ENCODE data around the gene ARHGEF11. TPM values are rescaled to one million over a fixed set of nuclear protein-coding genes. Genes with fewer than 3 reads are reported as not detected.

Gene ARHGEF11
- total RNA-seq, 1 donor from 2014 or later = 43.7 TPM

DNA sequence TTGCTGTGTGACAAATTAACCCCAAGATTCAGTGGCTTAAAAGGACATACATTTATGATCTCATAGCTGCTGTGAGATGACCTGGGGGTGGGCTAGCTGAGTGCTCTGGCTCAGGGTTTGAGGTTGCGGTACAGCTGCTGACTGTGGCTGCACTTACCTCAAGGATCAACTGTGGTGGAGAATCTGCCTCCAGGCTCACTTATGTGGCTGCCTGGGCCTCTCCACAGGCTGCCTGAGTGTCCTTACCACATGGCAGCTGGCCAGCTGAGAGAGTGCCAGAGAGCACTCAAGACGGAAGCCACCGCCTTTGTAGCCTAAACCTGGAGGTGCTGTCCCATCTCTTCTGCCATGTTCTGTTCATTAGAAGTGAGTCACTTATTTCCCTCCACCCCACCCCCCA is 119.4 kb downstream of the ARHGEF11 start:
- DNase-seq (ENCODE audit: extremely low spot score, unreplicated experiment) = no peak
- H3K4me3 Mint-ChIP-seq = peak overlapping the region; percentile 43
- no peaks in the 10 kb centered on the region for H3K36me3 Mint-ChIP-seq
- peaks cover 22% of the 10 kb centered on the region for H3K4me1 Mint-ChIP-seq (ENCODE audit: unreplicated experiment)
- TF ChIP-seq, protein P1, sequence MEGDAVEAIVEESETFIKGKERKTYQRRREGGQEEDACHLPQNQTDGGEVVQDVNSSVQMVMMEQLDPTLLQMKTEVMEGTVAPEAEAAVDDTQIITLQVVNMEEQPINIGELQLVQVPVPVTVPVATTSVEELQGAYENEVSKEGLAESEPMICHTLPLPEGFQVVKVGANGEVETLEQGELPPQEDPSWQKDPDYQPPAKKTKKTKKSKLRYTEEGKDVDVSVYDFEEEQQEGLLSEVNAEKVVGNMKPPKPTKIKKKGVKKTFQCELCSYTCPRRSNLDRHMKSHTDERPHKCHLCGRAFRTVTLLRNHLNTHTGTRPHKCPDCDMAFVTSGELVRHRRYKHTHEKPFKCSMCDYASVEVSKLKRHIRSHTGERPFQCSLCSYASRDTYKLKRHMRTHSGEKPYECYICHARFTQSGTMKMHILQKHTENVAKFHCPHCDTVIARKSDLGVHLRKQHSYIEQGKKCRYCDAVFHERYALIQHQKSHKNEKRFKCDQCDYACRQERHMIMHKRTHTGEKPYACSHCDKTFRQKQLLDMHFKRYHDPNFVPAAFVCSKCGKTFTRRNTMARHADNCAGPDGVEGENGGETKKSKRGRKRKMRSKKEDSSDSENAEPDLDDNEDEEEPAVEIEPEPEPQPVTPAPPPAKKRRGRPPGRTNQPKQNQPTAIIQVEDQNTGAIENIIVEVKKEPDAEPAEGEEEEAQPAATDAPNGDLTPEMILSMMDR (conservative IDR thresholded peaks at IDR 0.05) = no peak
- H3K27me3 Mint-ChIP-seq = peaks cover 96% of the 10 kb centered on the region
- no peaks in the 10 kb centered on the region for H3K9me3 Mint-ChIP-seq
- H3K27ac Mint-ChIP-seq = no peak overlapping the region

DNA sequence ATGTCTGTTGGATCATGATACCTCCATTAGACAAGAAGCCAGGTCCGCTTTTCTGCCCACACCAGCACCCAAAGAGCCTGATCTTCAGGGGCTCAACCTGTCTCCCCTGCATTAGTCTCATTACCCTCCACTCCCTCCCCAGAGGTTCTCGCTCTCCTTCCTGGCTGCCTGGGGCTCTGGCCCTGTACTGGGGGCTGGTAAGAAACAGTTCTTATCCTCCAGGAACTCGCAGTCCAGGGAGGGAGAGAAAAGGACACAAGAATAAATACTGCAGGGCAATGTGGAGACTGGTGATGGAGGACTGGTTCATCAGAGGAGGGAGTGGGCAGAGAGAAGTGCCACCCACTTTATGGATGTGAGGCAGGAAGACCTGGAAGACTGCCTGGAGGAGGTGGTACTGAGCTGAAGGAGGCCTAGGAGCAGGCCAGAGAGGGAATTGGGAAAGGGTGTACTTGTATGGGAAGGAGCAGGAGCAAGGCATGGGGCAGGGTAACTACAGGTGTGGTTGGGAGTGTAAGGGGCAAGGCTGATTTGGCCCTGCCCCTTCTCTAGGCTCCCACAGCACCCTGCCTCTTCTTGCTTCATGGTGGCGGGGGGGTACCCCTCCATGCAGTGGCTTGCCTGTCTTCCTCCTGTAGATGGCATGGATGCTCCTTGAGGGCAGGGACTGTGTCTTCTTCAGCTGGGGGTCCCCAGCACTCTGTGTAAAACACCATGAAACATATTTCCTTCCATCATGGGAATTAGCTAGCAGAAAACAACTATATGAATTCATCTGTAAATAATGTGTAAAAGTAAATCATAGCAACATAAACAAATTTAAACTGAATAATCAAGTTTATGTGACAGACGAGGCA is 120.2 kb downstream of the ARHGEF11 start:
- Mint-ChIP-seq H3K9me3 (no peaks in the 10 kb centered on the region), H3K4me1 (ENCODE audit: unreplicated experiment) (peaks cover 22% of the 10 kb centered on the region), H3K4me3 (peak overlapping the region; percentile 50), H3K27me3 (peaks cover 96% of the 10 kb centered on the region), H3K27ac (no peak overlapping the region), H3K36me3 (no peaks in the 10 kb centered on the region)
- TF ChIP-seq, protein P1 (conservative IDR thresholded peaks at IDR 0.05) = no peak
- DNase-seq (ENCODE audit: extremely low spot score, unreplicated experiment) = no peak

DNA sequence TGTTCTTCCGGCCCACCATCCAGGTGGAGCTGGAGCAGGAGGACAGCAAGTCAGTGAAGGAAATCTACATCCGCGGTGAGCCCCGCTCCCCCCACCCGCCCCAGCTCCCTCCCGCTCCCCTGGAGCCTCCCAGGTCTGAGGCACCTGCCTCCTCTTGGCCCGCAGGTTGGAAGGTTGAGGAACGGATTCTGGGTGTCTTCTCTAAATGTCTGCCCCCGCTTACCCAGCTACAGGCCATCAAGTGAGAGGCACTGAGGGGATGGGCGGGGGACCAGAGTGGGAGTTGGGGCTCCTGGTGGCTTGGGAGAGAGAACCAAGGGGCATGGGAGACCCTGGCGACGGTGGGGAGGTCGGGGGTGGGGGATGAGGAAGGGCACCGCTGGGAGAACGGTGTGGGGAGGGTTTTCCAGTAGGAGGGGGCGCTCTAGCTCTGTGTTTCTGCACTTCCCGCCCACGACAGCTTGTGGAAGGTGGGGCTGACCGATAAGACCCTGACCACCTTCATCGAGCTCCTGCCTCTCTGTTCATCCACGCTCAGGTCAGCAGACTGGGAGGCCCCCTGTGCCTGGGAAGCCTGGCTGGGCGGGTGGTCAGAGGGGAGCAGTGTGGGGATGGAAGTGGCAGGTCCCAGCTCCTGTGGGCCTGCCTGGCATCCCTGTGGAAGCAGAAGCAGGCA is 120.9 kb downstream of the ARHGEF11 start:
- H3K36me3 Mint-ChIP-seq = no peaks in the 10 kb centered on the region
- DNase-seq (ENCODE audit: extremely low spot score, unreplicated experiment) = no peak
- H3K4me3 Mint-ChIP-seq = no peak overlapping the region

DNA sequence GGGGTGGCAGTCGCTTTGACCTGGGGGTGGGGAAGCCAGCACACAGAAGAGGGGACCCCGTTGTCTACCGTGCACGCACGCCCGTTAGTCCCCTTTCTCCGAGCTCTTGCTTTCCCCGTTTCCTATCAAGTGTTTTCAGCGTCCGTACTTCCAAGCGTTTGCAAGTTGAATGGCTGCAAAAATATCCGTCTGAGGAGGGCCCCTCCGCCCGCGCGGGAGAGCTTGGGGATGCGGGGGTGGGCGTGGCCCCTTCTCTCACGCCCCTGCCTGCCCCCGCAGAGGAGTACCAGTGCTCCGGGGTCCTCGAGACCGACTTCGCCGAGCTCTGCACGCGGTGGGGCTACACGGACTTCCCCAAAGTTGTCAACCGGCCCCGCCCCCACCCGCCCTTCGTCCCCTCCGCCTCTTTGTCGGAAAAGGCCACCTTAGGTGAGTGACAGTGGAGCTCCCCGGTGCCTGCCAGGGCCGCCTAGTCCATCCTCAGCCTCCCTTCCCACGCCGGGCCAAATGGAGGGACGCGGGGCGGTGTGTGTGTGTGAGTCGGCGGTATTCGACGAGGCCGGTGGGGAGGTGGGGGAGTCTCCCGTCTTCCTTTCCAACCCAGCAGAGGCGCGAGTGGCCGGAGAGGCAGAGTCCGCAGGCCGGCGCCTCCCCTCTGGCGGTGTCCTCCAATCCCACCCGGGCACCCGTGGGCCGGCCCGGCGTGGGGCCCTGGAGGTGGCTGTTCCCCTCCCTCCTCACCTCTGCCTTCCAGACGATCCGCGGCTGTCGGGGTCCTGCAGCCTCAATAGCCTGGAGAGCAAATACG is 121.7 kb downstream of the ARHGEF11 start:
- Mint-ChIP-seq H3K9me3 (no peaks in the 10 kb centered on the region), H3K4me1 (ENCODE audit: unreplicated experiment) (peaks cover 22% of the 10 kb centered on the region), H3K27ac (no peak overlapping the region), H3K27me3 (peaks cover 98% of the 10 kb centered on the region), H3K4me3 (peak overlapping the region; percentile 80), H3K36me3 (no peaks in the 10 kb centered on the region)
- TF ChIP-seq, protein P1 (conservative IDR thresholded peaks at IDR 0.05) = no peak
- DNase-seq (ENCODE audit: extremely low spot score, unreplicated experiment) = no peak

More for the DNA sequence above, 120.9 kb downstream of the ARHGEF11 start:
- Mint-ChIP-seq H3K4me1 (ENCODE audit: unreplicated experiment) (peaks cover 22% of the 10 kb centered on the region), H3K27me3 (peaks cover 98% of the 10 kb centered on the region), H3K27ac (no peak overlapping the region), H3K9me3 (no peaks in the 10 kb centered on the region)
- TF ChIP-seq, protein P1 (conservative IDR thresholded peaks at IDR 0.05) = no peak

DNA sequence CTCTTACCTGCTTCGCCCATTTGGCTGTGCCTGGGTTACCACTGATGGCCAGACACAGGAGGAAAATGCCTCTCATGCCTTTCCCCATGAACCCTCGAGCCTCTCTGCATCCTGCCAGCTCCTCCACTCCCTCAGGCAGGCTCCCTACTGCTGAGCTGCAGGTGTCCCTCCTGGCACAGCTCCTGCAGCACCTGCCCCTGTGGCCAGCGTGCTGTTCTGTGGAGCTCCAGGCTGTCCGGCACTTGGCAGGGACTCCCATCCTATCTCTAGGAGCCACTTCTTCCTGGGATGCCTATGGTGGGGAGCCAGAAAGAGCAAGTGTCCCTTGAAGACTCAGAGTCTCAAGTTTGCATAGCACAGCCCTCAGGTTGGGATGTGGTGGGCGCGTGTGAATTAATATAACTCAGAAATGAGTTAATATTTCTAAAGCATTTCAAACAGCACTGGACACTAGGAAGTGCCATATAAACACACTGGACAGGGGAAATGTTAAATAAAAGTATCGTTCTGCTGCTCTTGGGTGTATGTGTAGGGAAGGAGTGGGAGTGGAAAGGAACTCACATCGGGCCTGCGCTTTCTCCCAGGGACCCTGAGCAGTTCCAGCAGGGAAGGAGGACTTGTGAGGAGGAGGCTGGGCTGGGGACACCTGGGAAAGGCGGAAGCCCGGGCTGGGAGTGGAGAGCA is 122.4 kb downstream of the ARHGEF11 start:
- peak overlapping the region; percentile 80 for H3K4me3 Mint-ChIP-seq
- H3K27ac Mint-ChIP-seq = no peak overlapping the region
- no peak for DNase-seq (ENCODE audit: extremely low spot score, unreplicated experiment)
- peaks cover 5% of the 10 kb centered on the region for H3K36me3 Mint-ChIP-seq
- no peaks in the 10 kb centered on the region for H3K9me3 Mint-ChIP-seq
- H3K27me3 Mint-ChIP-seq = peaks cover 96% of the 10 kb centered on the region
- H3K4me1 Mint-ChIP-seq (ENCODE audit: unreplicated experiment) = peaks cover 21% of the 10 kb centered on the region
- TF ChIP-seq, protein P1 (conservative IDR thresholded peaks at IDR 0.05) = no peak
